Subcutaneous abdominal adipose tissue (tissue), 5 donors: ENCODE results near the gene TMIE.
"Not testable (repeated sequence)": the region's sequence is repeated elsewhere in the genome, so short reads cannot be mapped to it uniquely, and the experiment has no call there.

Experiments
- H3K27ac ChIP-seq: one replicate; pipeline ENCODE4 v1.7.0; 2013; ENCODE audit warnings: low read depth, mild to moderate bottlenecking, inconsistent platforms, low read length, moderate library complexity
- H3K27me3 ChIP-seq, 5 donors: one replicate each; pipeline ENCODE4 v1.7.0; 2013; ENCODE audit warnings: low read length in 5 of 5, inconsistent platforms in 1 of 5; ENCODE audit not compliant: control insufficient read depth in 5 of 5, insufficient read depth in 4 of 5
- H3K36me3 ChIP-seq, 5 donors: one replicate each; pipeline ENCODE4 v1.7.0; 2013; ENCODE audit warnings: low read length in 5 of 5; ENCODE audit not compliant: control insufficient read depth in 5 of 5, insufficient read depth in 5 of 5
- H3K4me1 ChIP-seq, 5 donors: one replicate each; pipeline ENCODE4 v1.7.0; 2013; ENCODE audit warnings: low read length in 5 of 5, mild to moderate bottlenecking in 3 of 5, moderate library complexity in 1 of 5; ENCODE audit not compliant: control insufficient read depth in 5 of 5, insufficient read depth in 5 of 5
- H3K4me3 ChIP-seq, 5 donors: one replicate each; pipeline ENCODE4 v1.7.0; 2013; ENCODE audit warnings: low read length in 5 of 5, low read depth in 1 of 5
- H3K9ac ChIP-seq, 5 donors: one replicate each; pipeline ENCODE4 v1.7.0; 2013; ENCODE audit warnings: low read length in 5 of 5, mild to moderate bottlenecking in 4 of 5, moderate library complexity in 3 of 5
- H3K9me3 ChIP-seq, 5 donors: one replicate each; pipeline ENCODE4 v1.7.0; 2013; ENCODE audit warnings: low read length in 5 of 5; ENCODE audit not compliant: control insufficient read depth in 5 of 5
- donor health status: healthy.
- donor health status: healthy.
- donor health status: healthy.
- donor health status: healthy.
- donor health status: healthy.

The TMIE gene

GRCh38 chr3:46736006-46736872 is 35.0 kb downstream of the TMIE start:
- Histone ChIP-seq H3K9ac (no peak overlapping the region), H3K4me1 (no peaks in the 10 kb centered on the region), H3K4me3 (no peak overlapping the region), H3K9me3 (no peaks in the 10 kb centered on the region), H3K27ac (no peak overlapping the region), H3K27me3 (peaks cover 0 to 11% (median 5%) of the 10 kb centered on the region in 5 donors), H3K36me3 (no peaks in the 10 kb centered on the region)

GRCh38 chr3:46737329-46737731 is 36.1 kb downstream of the TMIE start:
- no peak overlapping the region for H3K9ac ChIP-seq
- H3K36me3 ChIP-seq = no peaks in the 10 kb centered on the region
- no peak overlapping the region for H3K27ac ChIP-seq
- peaks cover 0 to 11% (median 5%) of the 10 kb centered on the region in 5 donors for H3K27me3 ChIP-seq
- H3K9me3 ChIP-seq = no peaks in the 10 kb centered on the region
- H3K4me3 ChIP-seq = no peak overlapping the region
- H3K4me1 ChIP-seq = no peaks in the 10 kb centered on the region

- H3K36me3 ChIP-seq, H3K9me3 ChIP-seq, H3K9ac ChIP-seq, H3K4me1 ChIP-seq, H3K27ac ChIP-seq, H3K27me3 ChIP-seq, H3K4me3 ChIP-seq: not testable (repeated sequence)
Measured at GRCh38 chr3:46739565-46739964, 38.4 kb downstream of the TMIE start.

- no peaks in the 10 kb centered on the region for H3K27me3 ChIP-seq
- H3K36me3 ChIP-seq = no peaks in the 10 kb centered on the region
- H3K9me3 ChIP-seq = no peaks in the 10 kb centered on the region
- H3K27ac ChIP-seq = no peak overlapping the region
- H3K4me3 ChIP-seq = no peak overlapping the region
- no peak overlapping the region for H3K9ac ChIP-seq
- H3K4me1 ChIP-seq = no peaks in the 10 kb centered on the region
Measured at GRCh38 chr3:46742992-46743585, 41.9 kb downstream of the TMIE start.

GRCh38 chr3:46746711-46747110 is 45.5 kb downstream of the TMIE start:
- H3K9ac ChIP-seq = no peak overlapping the region
- no peak overlapping the region for H3K27ac ChIP-seq
- no peaks in the 10 kb centered on the region for H3K27me3 ChIP-seq
- H3K36me3 ChIP-seq = no peaks in the 10 kb centered on the region
- no peak overlapping the region for H3K4me3 ChIP-seq
- no peaks in the 10 kb centered on the region for H3K9me3 ChIP-seq
- no peaks in the 10 kb centered on the region for H3K4me1 ChIP-seq

GRCh38 chr3:46748170-46748569 is 47.0 kb downstream of the TMIE start:
- no peaks in the 10 kb centered on the region for H3K9me3 ChIP-seq
- no peaks in the 10 kb centered on the region for H3K27me3 ChIP-seq
- H3K4me1 ChIP-seq = no peaks in the 10 kb centered on the region
- H3K36me3 ChIP-seq = no peaks in the 10 kb centered on the region
- H3K27ac ChIP-seq = no peak overlapping the region
- no peak overlapping the region for H3K4me3 ChIP-seq
- H3K9ac ChIP-seq = no peak overlapping the region

- H3K27me3 ChIP-seq = no peaks in the 10 kb centered on the region
- H3K9ac ChIP-seq = no peak overlapping the region
- H3K9me3 ChIP-seq = no peaks in the 10 kb centered on the region
- no peaks in the 10 kb centered on the region for H3K4me1 ChIP-seq
- H3K27ac ChIP-seq = no peak overlapping the region
- no peak overlapping the region for H3K4me3 ChIP-seq
- H3K36me3 ChIP-seq = no peaks in the 10 kb centered on the region
Measured at GRCh38 chr3:46749129-46749528, 47.9 kb downstream of the TMIE start.

GRCh38 chr3:46750555-46751038 is 49.4 kb downstream of the TMIE start:
- Histone ChIP-seq H3K9me3 (no peaks in the 10 kb centered on the region), H3K27ac (no peak overlapping the region), H3K4me1 (no peaks in the 10 kb centered on the region), H3K27me3 (no peaks in the 10 kb centered on the region), H3K9ac (no peak overlapping the region), H3K36me3 (no peaks in the 10 kb centered on the region), H3K4me3 (no peak overlapping the region)

GRCh38 chr3:46753127-46753526 is 51.9 kb downstream of the TMIE start:
- not testable (repeated sequence) for H3K36me3 ChIP-seq, H3K4me3 ChIP-seq

GRCh38 chr3:46755646-46756045 is 54.5 kb downstream of the TMIE start:
- Histone ChIP-seq H3K4me3 (no peak overlapping the region), H3K27me3 (no peaks in the 10 kb centered on the region), H3K4me1 (no peaks in the 10 kb centered on the region), H3K9ac (no peak overlapping the region), H3K36me3 (no peaks in the 10 kb centered on the region), H3K9me3 (no peaks in the 10 kb centered on the region), H3K27ac (no peak overlapping the region)

More at GRCh38 chr3:46753127-46753526, 51.9 kb downstream of the TMIE start:
- not testable (repeated sequence) for H3K9me3 ChIP-seq, H3K9ac ChIP-seq, H3K27ac ChIP-seq, H3K4me1 ChIP-seq, H3K27me3 ChIP-seq
